ENCODE measurements around the gene TRIM56.
A peak's percentile ranks its signal among the peaks of the same experiment; 100 is the strongest.
"Not testable (repeated sequence)": the region's sequence is repeated elsewhere in the genome, so short reads cannot be mapped to it uniquely, and the experiment has no call there.

TRIM56 gene, protein sequence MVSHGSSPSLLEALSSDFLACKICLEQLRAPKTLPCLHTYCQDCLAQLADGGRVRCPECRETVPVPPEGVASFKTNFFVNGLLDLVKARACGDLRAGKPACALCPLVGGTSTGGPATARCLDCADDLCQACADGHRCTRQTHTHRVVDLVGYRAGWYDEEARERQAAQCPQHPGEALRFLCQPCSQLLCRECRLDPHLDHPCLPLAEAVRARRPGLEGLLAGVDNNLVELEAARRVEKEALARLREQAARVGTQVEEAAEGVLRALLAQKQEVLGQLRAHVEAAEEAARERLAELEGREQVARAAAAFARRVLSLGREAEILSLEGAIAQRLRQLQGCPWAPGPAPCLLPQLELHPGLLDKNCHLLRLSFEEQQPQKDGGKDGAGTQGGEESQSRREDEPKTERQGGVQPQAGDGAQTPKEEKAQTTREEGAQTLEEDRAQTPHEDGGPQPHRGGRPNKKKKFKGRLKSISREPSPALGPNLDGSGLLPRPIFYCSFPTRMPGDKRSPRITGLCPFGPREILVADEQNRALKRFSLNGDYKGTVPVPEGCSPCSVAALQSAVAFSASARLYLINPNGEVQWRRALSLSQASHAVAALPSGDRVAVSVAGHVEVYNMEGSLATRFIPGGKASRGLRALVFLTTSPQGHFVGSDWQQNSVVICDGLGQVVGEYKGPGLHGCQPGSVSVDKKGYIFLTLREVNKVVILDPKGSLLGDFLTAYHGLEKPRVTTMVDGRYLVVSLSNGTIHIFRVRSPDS
- 92.9 to 201 (median 180) reads per million in 4 experiments for total RNA-seq

DNA sequence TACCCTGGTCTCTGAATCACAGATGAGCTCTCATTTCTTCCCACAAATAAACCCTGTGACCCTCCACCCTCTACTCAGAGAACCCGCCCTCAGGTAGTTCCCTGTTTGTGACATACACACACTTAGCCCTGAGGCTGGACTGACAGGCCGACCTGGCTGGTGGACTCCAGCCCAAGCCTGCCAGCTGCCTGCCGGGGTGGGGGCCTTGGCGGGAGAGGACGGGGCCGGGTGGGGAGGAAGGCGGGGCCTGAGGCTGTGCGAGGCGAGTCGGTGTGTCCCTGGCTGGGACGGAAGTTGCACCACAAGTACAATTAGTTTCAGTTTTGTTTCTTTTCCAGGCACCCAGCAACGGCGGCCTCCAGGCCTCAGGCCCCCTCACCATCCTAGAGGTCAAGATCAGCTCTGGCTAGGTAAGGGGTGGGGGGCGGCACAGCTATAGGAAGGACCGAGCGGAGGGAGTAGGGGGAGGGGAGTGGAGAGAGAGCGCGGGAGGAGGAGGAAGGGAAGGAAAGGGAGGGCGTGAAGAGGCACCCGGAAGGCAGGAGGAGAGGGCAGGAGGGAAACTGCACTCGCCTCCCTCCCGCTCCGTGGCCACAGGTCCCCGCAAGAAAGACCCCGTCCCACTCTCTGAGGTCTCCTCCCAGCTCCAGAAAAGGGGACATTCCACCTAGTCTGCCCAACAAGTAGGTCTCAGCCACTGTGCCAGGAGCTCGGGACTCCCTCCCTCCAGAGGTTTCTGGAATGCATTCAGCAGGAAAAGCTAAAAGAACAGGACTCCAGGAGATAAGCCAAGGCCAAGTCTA is at the start of gene TRIM56:
TSS of gene TRIM56 (plus strand) at position 320 of the 803 bp plus-strand sequence. CDS start 1,832 bp downstream, outside the sequence.
- DNase-seq: peak; percentile 53

DNA sequence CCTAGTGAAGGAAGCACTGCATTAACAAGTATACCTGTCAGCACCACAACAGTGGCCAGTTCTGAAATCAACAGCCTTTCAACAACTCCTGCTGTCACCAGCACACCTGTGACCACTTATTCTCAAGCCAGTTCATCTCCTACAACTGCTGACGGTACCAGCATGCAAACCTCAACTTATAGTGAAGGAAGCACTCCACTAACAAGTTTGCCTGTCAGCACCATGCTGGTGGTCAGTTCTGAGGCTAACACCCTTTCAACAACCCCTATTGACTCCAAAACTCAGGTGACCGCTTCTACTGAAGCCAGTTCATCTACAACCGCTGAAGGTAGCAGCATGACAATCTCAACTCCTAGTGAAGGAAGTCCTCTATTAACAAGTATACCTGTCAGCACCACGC is 49.3 kb upstream of the TRIM56 start:
- no peak for DNase-seq

DNA sequence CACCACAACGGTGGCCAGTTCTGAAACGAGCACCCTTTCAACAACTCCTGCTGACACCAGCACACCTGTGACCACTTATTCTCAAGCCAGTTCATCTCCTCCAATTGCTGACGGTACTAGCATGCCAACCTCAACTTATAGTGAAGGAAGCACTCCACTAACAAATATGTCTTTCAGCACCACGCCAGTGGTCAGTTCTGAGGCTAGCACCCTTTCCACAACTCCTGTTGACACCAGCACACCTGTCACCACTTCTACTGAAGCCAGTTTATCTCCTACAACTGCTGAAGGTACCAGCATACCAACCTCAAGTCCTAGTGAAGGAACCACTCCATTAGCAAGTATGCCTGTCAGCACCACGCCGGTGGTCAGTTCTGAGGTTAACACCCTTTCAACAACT is 44.0 kb upstream of the TRIM56 start:
- DNase-seq: not testable (repeated sequence)

DNA sequence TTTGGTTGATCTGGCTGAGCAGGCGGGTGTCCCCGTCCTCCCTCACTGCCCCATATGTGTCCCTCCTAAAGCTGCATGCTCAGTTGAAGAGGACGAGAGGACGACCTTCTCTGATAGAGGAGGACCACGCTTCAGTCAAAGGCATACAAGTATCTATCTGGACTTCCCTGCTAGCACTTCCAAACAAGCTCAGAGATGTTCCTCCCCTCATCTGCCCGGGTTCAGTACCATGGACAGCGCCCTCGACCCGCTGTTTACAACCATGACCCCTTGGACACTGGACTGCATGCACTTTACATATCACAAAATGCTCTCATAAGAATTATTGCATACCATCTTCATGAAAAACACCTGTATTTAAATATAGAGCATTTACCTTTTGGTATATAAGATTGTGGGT is 26.9 kb upstream of the TRIM56 start:
- DNase-seq: peak; percentile 22

DNA sequence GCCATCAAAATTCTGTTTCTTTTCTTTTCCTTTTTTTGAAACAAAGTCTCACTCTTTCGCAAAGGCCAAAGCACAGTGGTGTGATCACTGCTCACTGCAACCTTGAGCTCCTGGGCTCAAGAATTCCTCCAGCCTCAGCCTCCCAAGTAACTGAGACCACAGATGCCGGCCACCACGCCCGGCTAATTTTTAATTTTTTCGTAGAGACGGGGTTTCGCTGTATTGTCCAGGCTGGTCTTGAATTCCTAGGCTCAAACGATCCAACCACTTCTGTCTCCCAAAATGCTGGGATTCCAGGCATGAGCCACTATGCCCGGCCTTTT is 25.7 kb upstream of the TRIM56 start:
- DNase-seq: no peak

DNA sequence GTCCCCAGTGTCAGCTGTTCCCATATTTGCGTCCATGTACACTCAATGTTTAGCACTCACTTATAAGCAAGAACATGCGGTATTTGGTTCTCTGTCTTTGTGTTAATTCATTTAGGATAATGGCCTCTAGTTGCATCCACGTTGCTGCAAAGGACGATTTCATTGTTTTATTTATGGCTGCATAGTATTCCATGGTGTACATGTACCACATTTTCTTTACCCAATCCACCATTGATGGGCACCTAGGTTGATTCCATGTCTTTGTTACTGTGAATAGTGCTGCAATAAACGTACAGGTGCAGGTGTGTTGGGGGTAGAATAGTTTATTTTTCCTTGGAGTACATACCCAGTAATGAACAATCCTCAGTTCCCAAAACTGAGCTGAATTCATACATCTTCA is 24.3 kb upstream of the TRIM56 start:
- no peak for DNase-seq

DNA sequence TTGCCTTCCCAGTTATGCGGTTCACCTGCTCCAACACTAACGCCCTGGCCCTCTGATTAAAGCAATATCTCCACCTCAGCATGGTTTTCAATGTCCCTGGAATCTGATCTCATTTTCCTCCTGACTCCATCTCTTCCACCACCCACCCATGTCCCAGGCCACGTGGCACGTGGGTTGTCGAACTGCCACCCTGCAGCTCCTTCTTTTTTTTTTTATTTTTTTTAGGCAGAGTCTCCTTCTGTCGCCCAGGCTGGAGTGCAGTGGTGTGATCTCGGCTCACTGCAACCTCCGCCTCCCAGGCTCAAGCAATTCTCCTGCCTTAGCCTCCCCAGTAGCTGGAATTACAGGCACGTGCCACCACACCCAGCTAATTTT is 21.1 kb upstream of the TRIM56 start:
- DNase-seq: not testable (repeated sequence)

DNA sequence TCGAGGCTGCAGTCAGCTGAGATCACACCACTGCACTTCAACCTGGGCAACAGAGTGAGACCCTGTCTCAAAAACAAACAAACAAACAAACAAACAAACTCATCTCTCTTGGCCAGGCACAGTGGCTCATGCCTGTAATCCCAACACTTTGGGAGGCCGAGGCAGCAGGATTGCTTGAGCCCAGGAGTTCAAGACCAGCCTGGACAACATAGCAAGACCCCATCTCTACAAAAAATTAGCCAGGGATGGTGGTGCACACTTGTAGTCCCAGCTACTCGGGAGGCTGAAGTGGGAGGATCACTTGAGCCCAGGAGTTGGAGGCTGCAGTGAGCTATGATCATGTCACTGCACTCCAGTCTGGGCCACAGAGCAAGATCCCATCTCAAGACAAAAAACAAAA is 20.1 kb upstream of the TRIM56 start:
- DNase-seq: not testable (repeated sequence)

DNA sequence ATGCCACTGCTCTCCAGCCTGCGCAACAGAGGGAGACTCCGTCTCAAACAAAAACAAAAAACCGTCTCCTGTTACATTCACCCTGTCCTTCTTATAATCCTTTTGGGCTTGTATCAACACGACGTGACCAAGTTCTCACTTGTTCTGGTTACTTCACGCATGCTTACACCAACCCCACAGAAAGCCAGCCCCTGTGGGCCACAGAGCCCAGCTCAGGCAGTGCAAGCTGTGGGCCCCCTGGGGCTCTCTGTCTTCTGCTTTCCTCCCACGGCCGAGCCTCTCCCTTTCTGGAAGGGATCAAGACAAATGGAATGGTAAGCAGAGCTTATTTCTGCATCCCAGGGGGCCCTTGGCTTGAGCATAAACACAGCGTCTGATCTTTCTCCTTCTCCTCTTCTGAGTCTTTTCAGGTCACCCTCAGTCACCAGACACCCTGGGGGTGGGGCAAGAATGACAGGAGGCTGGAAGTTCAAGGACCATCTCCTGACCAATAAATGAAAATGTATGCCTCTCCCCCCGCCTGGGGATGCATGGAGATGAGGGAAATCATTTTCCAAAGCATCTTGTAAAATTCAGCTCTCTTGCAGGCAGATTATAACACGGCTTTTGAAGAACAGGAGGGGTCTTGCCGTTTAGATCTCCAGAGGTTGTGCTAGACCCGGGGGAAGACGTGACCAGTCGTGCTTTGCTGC is 19.0 kb upstream of the TRIM56 start:
- DNase-seq: no peak

DNA sequence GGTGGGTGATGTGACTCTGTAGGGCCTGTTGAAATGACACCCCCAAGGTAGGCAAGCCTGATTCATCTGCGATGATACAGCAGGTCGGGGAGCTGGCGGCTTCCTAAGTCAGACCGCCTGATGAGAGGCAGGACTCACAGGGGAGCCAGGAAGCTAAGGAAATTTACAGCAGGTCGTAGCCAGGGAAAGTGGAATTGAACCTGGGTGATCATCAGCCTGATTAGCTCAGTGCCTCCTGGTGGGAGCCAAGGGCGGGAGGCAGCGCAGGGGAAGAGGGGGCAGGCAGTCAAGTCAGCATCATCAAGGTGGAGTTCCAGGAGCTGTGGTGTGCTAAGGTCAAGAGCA is 18.5 kb upstream of the TRIM56 start:
- DNase-seq: no peak

DNA sequence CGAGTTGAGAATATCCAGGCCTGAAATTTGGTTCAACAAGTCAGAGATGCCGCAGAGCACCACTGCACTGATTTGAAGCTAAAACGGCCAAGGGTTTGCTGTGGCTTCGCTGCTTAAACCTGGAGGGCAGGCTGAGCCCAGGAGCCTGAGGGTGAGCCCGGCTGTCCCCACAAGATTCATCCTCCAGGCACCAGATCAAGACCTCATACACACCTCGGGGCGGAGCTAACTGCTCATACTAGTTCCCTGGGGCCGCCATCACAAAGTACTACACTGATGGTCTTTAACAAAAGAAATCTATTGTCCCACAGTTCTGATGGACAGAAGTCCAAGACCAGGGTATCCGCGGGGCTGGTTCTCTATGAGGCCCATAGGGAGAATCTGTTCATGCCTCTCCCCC is 16.9 kb upstream of the TRIM56 start:
- no peak for DNase-seq

DNA sequence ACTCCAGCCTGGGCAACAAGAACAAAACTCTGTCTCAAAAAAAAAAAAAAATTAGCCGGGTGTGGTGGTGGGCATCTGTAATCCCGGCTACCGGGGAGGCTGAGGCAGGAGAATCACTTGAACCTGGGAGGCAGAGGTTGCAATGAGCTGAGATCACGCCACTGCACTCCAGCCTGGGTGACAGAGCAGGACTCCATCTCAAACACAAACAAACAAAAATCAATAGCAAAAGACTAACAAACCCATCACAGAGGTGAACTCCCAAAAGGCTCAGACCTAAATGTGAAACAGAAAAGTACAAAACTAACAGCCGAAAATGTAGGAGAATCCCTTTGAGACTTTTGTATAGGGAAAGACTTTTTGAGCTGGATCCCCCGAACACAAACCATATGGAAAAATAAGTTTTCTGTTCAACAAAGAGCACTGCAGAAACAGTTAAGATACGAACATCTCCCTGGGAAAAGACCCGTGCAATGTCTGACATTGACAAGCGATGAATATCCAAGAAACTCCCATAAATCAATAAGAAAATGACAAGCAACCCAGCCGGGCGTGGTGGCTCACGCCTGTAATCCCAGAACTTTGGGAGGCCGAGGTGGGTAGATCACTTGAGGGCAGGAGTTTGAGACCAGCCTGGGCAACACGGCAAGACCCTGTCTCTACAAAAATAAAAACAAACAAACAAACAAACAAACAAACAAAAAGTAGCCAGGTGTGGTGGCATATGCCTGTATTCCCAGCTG is 13.7 kb upstream of the TRIM56 start:
- not testable (repeated sequence) for DNase-seq

DNA sequence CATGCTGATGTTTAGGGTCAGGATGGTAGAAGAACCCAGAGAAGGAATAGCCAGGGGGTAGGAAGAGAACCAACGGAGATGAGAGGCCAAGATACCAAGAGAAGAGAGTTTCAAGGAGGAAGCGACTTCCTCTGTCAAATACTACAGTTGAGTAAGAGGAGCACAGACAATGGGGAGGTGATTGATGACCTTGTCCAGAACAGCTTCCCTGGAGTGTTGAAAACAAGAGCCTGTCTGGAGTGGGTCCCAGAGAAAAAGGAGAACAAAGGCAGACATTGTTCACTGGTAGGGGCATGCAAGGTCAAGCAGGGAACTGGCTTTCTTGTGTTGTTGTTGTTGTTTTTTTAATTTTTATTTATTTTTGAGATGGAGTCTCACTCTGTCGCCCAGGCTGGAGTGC is 9.6 kb upstream of the TRIM56 start:
- DNase-seq: no peak

DNA sequence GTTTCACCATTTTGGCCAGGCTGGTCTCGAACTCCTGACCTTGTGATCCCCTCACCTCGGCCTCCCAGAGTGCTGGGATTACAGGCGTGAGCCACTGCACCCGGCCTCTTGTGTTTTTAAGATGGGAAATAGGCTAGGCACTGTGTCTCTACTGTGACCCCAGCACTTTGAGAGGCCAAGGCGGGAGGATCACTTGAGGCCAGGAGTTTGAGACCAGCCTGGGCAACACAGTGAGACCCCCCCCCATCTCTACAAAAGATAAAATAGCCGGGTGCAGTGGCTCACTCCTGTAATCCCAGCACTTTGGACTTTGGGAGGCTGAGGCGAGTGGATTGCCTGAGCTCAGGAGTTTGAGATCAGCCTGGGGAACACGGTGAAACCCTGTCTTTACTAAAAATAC is 9.1 kb upstream of the TRIM56 start:
- not testable (repeated sequence) for DNase-seq

DNA sequence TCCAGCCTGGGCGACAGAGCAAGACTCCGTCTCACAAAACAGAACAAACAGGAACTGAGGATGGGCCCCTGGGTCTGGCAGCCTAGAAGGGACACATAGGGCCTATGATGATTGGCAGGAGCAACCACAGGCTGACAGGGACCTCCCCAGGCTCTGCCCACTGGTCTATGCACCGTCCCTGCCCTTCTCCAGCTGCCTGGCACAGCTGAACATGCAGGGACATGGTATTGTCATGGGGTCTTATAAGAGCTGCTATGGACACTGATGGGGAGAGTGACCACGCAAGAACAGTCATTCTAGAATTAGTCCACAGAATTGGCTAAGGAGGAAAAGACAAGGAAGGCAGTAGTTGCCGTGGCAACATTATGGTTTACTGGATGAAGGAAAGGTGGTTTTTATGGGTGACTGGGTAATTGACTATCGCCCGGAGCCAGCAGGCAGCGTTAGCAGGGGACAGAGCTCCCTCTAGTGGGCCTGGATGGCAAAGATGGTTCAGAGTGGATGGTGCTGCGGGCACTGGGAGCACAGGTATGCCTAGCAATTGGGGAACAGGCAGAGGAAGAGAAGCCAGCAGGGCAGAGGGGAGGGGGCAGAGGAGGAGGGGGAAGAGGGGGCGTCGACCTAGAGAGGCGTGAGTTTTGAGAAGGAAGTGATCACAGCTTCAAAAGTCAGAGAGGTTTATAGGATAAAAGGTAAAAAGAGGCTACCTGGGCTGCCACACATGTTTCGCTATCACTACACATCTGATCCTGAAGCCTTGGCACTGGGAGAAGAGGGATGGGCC is 7.8 kb upstream of the TRIM56 start:
- DNase-seq: peak; percentile 76

DNA sequence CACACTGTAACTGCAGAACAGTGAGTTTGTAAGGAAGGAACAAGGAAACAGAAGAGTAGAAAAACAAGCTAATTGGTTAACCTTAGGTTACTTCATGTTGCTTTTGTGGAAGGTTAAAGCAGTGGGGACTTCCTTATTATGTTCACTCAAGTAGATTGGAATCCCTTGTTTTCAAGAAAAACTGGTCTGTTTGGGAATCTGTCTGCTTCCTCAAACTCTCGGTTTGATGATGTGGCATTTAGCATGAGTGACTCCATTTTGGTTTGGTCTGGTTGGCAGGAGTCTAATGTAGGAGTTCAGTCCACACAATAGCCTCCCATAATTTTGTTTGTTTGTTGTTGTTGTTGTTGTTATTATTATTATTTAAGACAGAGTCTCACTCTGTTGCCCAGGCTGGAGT is 3.8 kb upstream of the TRIM56 start:
- DNase-seq: no peak

DNA sequence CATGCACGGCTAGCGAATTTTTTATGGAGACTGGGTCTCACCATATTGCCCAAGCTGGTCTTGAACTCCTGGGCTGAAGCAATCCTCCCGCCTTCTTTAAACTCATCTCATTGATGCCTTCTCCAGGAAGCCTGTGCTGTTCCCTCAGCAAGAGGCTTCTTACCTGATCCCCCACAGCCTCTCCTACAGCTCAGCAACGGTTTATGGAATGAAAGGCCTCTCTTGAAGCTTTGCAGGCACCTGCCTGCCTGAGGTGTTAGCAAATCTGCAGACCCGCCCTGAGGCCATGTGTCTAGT is 468 bp upstream of the TRIM56 start:
- no peak for DNase-seq

DNA sequence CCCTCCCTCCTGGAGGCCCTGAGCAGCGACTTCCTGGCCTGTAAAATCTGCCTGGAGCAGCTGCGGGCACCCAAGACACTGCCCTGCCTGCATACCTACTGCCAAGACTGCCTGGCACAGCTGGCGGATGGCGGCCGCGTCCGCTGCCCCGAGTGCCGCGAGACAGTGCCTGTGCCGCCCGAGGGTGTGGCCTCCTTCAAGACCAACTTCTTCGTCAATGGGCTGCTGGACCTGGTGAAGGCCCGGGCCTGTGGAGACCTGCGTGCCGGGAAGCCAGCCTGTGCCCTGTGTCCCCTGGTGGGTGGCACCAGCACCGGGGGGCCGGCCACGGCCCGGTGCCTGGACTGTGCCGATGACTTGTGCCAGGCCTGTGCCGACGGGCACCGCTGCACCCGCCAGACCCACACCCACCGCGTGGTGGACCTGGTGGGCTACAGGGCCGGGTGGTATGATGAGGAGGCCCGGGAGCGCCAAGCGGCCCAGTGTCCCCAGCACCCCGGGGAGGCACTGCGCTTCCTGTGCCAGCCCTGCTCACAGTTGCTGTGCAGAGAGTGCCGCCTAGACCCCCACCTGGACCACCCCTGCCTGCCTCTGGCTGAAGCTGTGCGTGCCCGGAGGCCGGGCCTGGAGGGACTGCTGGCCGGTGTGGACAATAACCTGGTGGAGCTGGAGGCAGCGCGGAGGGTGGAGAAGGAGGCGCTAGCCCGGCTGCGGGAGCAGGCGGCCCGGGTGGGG is 2.2 kb downstream of the TRIM56 start:
- no peak for DNase-seq

DNA sequence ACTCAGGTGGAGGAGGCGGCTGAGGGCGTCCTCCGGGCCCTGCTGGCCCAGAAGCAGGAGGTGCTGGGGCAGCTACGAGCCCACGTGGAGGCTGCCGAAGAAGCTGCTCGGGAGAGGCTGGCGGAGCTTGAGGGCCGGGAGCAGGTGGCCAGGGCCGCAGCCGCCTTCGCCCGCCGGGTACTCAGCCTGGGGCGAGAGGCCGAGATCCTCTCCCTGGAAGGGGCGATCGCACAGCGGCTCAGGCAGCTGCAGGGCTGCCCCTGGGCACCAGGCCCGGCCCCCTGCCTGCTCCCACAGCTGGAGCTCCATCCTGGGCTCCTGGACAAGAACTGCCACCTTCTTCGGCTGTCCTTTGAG is 2.8 kb downstream of the TRIM56 start:
- no peak for DNase-seq

DNA sequence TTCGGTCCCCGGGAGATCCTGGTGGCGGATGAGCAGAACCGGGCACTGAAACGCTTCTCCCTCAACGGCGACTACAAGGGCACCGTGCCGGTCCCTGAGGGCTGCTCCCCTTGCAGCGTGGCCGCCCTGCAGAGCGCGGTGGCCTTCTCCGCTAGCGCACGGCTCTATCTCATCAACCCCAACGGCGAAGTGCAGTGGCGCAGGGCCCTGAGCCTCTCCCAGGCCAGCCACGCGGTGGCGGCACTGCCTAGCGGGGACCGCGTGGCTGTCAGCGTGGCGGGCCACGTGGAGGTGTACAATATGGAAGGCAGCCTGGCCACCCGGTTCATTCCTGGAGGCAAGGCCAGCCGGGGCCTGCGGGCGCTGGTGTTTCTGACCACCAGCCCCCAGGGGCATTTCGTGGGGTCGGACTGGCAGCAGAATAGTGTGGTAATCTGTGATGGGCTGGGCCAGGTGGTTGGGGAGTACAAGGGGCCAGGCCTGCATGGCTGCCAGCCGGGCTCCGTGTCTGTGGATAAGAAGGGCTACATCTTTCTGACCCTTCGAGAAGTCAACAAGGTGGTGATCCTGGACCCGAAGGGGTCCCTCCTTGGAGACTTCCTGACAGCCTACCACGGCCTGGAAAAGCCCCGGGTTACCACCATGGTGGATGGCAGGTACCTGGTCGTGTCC is 3.7 kb downstream of the TRIM56 start:
- no peak for DNase-seq
